K562 (cell line): ENCODE data around the gene ELOF1. TPM values are rescaled to one million over a fixed set of nuclear protein-coding genes. Genes with fewer than 3 reads are reported as not detected.

ENCODE experiments used
- BRCA1 ChIP-seq, 2 experiments: fragments of 450-650 bp in 1 of 2; sonication (generic) in 1 of 2; formaldehyde crosslinking in 1 of 2; IDR thresholded peaks; 2 replicates each; pipeline versions ENCODE4 v1.5.0 to v1.6.1; 2017 to 2020; ENCODE audit warnings: mild to moderate bottlenecking in 1 of 2, missing genetic modification reagents in 1 of 2
- CBX3 ChIP-seq, 2 experiments: IDR thresholded peaks; 1 replicate in 1 of 2; 2 replicates in 1 of 2; pipeline ENCODE4 v1.6.1; 2012; ENCODE audit warnings: inconsistent platforms in 2 of 2, low read length in 2 of 2, borderline replicate concordance in 1 of 2, control low read depth in 1 of 2
- CTBP1 ChIP-seq: fragments of 450-650 bp; IDR thresholded peaks from 2 replicates; pipeline ENCODE4 v1.6.1; 2016; ENCODE audit warnings: borderline replicate concordance
- DIDO1 ChIP-seq: fragments of 450-650 bp; IDR thresholded peaks from 2 replicates; pipeline ENCODE4 v1.6.1; 2016; ENCODE audit warnings: low read depth, missing biosample characterization, missing genetic modification characterization
- E2F8 ChIP-seq: fragments of 450-650 bp; IDR thresholded peaks from 2 replicates; pipeline ENCODE4 v1.7.1; 2018; ENCODE audit warnings: mild to moderate bottlenecking, low read depth; ENCODE audit not compliant: partially characterized antibody
- ELF2 ChIP-seq: fragments of 250-450 bp; sonication (Bioruptor Pico); IDR thresholded peaks from 2 replicates; pipeline ENCODE4 v1.5.0; 2021; ENCODE audit warnings: mild to moderate bottlenecking
- HDAC1 ChIP-seq, 2 experiments: fragments of 450-650 bp; IDR thresholded peaks; 2 replicates each; pipeline ENCODE4 v1.6.1; 2016 to 2017; ENCODE audit warnings: inconsistent platforms in 1 of 2, mild to moderate bottlenecking in 1 of 2, moderate library complexity in 1 of 2
- HDAC2 ChIP-seq: fragments of 450-650 bp; IDR thresholded peaks from 2 replicates; pipeline ENCODE4 v1.6.1; 2016; ENCODE audit warnings: mild to moderate bottlenecking
- LCOR ChIP-seq: sonication (generic); formaldehyde crosslinking; IDR thresholded peaks from 2 replicates; pipeline ENCODE4 v1.8.0; 2022; ENCODE audit warnings: mild to moderate bottlenecking, missing genetic modification reagents
- MTA3 ChIP-seq: fragments of 450-650 bp; formaldehyde crosslinking; IDR thresholded peaks from 2 replicates; pipeline ENCODE4 v1.6.1; 2017; ENCODE audit warnings: mild to moderate bottlenecking, borderline replicate concordance
- MYNN ChIP-seq, 2 experiments: sonication (generic); formaldehyde crosslinking in 1 of 2; IDR thresholded peaks; 2 replicates each; pipeline versions ENCODE4 v1.5.0 to v1.6.1; 2016 to 2020; ENCODE audit warnings: antibody characterized with exemption in 1 of 2, missing genetic modification reagents in 1 of 2
- NCOA2 ChIP-seq, 2 experiments: fragments of 450-650 bp; IDR thresholded peaks; 2 replicates each; pipeline ENCODE4 v1.6.1; 2018; ENCODE audit warnings: mild to moderate bottlenecking in 2 of 2, moderate library complexity in 1 of 2; ENCODE audit not compliant: partially characterized antibody in 2 of 2
- PCBP2 ChIP-seq: fragments of 200-400 bp; formaldehyde crosslinking; IDR thresholded peaks from 2 replicates; pipeline ENCODE4 v1.6.1; 2018; ENCODE audit warnings: low read length, low read depth, mild to moderate bottlenecking, moderate library complexity; ENCODE audit not compliant: poor library complexity, severe bottlenecking
- PHF20 ChIP-seq: fragments of 450-650 bp; IDR thresholded peaks from 2 replicates; pipeline ENCODE4 v1.6.1; 2018; ENCODE audit not compliant: partially characterized antibody
- POLR2A ChIP-seq: fragments of 450-650 bp; conservative IDR thresholded peaks from 2 replicates; pipeline ENCODE4 v1.6.1; 2016
- RBM25 ChIP-seq: fragments of 200-400 bp; formaldehyde crosslinking; IDR thresholded peaks from 2 replicates; pipeline ENCODE4 v1.6.1; 2018; ENCODE audit warnings: low read length, low read depth, moderate library complexity; ENCODE audit not compliant: severe bottlenecking
- ZNF175 ChIP-seq: fragments of 200-800 bp; sonication (Bioruptor generic); IDR thresholded peaks from 2 replicates; pipeline ENCODE4 v1.6.1; 2016; ENCODE audit warnings: low read depth, mild to moderate bottlenecking, missing genetic modification characterization, missing compliant biosample characterization
- polyA plus RNA-seq, 8 experiments: library from polyadenylated mRNA; depleted of rRNA in 4 of 8; stranded (reverse) in 5 of 8; unstranded in 3 of 8; fragments of >200 nt; fragmentation: Nextera tagmentation in 2 of 8; fragmentation: Illumina TruSeq in 1 of 8; extraction: Ambion mirVana in 2 of 8; extraction: Trizol in 1 of 8; gene quantifications; 2 replicates each; pipeline versions ENCODE4 v1.2.1 to v1.2.3, GENCODE V29; 2011 to 2014; ENCODE audit warnings: inconsistent platforms in 1 of 8, missing spikeins in 1 of 8
- total RNA-seq, 7 experiments: library from RNA; depleted of rRNA in 6 of 7; stranded (reverse); fragments of >200 nt in 6 of 7; fragmentation: Illumina TruSeq in 2 of 7; extraction: Trizol in 2 of 7; gene quantifications; 2 replicates each; pipeline versions ENCODE4 v1.2.1 to v1.2.3, GENCODE V29; 2011 to 2021; ENCODE audit warnings: low replicate concordance in 1 of 7
- TF ChIP-seq, protein P1 (sequence below): fragments of 200-800 bp; sonication (Bioruptor generic); IDR thresholded peaks from 2 replicates; pipeline ENCODE4 v1.6.1; 2017; ENCODE audit warnings: missing genetic modification characterization, missing compliant biosample characterization
- TF ChIP-seq, protein P2 (sequence below): fragments of 450-650 bp; IDR thresholded peaks from 2 replicates; pipeline ENCODE4 v1.6.1; 2016
- TF ChIP-seq, protein P3 (sequence below): fragments of 250-450 bp; sonication (Bioruptor Pico); IDR thresholded peaks from 2 replicates; pipeline ENCODE4 v1.9.0; 2021; ENCODE audit warnings: mild to moderate bottlenecking, inconsistent platforms

Gene ELOF1
- total and polyA plus RNA-seq, 9 of the 15 experiments (the other 6 are each of a cell fraction or from before 2014, with no cell fraction given): 16.7 to 147 (median 74.2) TPM

GRCh38 chr19:11538232-11539036 is 20.6 kb downstream of the ELOF1 start, which contains the start of gene CNN1 (continued):
- no peak for TF ChIP-seq ZNF175 (CRISPR knock-in tag)
- peak; percentile 19 to 55; a peak in 2 of 4 replicates for TF ChIP-seq HDAC1 (IDR thresholded peaks at IDR 0.05)
- TF ChIP-seq PCBP2: no peak
- TF ChIP-seq HDAC2: peak; percentile 92
- peak; percentile 99 for TF ChIP-seq RBM25
- TF ChIP-seq E2F8: no peak
- TF ChIP-seq, protein P1, sequence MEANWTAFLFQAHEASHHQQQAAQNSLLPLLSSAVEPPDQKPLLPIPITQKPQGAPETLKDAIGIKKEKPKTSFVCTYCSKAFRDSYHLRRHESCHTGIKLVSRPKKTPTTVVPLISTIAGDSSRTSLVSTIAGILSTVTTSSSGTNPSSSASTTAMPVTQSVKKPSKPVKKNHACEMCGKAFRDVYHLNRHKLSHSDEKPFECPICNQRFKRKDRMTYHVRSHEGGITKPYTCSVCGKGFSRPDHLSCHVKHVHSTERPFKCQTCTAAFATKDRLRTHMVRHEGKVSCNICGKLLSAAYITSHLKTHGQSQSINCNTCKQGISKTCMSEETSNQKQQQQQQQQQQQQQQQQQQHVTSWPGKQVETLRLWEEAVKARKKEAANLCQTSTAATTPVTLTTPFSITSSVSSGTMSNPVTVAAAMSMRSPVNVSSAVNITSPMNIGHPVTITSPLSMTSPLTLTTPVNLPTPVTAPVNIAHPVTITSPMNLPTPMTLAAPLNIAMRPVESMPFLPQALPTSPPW (CRISPR knock-in tag): peak; percentile 75
- TF ChIP-seq CBX3 (IDR thresholded peaks at IDR 0.05; ENCODE audit: borderline replicate concordance in 1 of 2, low read length in 2 of 2): peak in 1 of 2 experiments; percentile 72; a peak in 2 of 3 replicates
- TF ChIP-seq, protein P2, sequence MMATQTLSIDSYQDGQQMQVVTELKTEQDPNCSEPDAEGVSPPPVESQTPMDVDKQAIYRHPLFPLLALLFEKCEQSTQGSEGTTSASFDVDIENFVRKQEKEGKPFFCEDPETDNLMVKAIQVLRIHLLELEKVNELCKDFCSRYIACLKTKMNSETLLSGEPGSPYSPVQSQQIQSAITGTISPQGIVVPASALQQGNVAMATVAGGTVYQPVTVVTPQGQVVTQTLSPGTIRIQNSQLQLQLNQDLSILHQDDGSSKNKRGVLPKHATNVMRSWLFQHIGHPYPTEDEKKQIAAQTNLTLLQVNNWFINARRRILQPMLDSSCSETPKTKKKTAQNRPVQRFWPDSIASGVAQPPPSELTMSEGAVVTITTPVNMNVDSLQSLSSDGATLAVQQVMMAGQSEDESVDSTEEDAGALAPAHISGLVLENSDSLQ: no peak
- no peak for TF ChIP-seq NCOA2 (IDR thresholded peaks at IDR 0.05; ENCODE audit: partially characterized antibody in 2 of 2)
- TF ChIP-seq POLR2A: peak; percentile 53
- no peak for TF ChIP-seq MYNN (IDR thresholded peaks at IDR 0.05)
- TF ChIP-seq MYNN (CRISPR knock-in tag; IDR thresholded peaks at IDR 0.05): no peak
- peak; percentile 37; the same call in 1 of the 2 replicates for TF ChIP-seq LCOR (CRISPR knock-in tag)
- TF ChIP-seq MTA3: no peak
- TF ChIP-seq DIDO1: no peak
- no peak for TF ChIP-seq ELF2
- TF ChIP-seq PHF20: peak; percentile 59
- TF ChIP-seq BRCA1 (IDR thresholded peaks at IDR 0.05): no peak
- 0 out of 2 replicates have a peak, but pooled peaks have one; percentile 57 for TF ChIP-seq BRCA1 (CRISPR knock-in tag; IDR thresholded peaks at IDR 0.05)
- TF ChIP-seq CTBP1: peak; percentile 14; the same call in 1 of the 2 replicates
- TF ChIP-seq, protein P3, sequence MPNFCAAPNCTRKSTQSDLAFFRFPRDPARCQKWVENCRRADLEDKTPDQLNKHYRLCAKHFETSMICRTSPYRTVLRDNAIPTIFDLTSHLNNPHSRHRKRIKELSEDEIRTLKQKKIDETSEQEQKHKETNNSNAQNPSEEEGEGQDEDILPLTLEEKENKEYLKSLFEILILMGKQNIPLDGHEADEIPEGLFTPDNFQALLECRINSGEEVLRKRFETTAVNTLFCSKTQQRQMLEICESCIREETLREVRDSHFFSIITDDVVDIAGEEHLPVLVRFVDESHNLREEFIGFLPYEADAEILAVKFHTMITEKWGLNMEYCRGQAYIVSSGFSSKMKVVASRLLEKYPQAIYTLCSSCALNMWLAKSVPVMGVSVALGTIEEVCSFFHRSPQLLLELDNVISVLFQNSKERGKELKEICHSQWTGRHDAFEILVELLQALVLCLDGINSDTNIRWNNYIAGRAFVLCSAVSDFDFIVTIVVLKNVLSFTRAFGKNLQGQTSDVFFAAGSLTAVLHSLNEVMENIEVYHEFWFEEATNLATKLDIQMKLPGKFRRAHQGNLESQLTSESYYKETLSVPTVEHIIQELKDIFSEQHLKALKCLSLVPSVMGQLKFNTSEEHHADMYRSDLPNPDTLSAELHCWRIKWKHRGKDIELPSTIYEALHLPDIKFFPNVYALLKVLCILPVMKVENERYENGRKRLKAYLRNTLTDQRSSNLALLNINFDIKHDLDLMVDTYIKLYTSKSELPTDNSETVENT (CRISPR knock-in tag): no peak
